ENCODE measurements around the gene RNF180. TPM values are rescaled to one million over a fixed set of nuclear protein-coding genes. Genes with fewer than 3 reads are reported as not detected.

Gene RNF180
- total RNA-seq, 1 experiment from 2014 or later: 7.8 TPM

DNA sequence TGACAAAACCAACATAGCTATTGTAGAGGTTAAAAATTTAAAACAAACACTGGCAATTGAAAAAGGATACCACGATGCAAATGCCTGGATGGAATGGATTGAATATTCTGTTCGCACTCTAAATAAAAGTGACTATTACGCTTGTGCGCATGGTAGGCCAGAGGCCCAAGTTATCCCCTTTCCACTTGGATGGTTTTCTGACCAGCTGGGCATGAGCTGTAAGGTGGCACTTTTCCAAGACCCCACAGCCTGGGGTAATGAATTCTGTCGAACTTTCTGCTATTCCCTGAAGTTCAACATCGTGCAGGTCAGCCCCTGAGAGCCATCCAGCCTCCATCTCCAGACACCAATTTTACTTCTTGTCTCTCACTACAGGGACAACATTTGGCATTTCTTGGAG is 5.4 kb upstream of the RNF180 start:
- intact Hi-C loops (cut with micrococcal nuclease; ENCODE audit: unreplicated experiment): no loop called here
- Histone ChIP-seq H3K9me3 (ENCODE audit: control insufficient read depth, insufficient read depth, low read depth, low read length) (no peaks in the 10 kb centered on the region), H3K36me3 (ENCODE audit: control insufficient read depth, insufficient read depth, low read length) (no peaks in the 10 kb centered on the region), H3K27ac (ENCODE audit: low read length) (no peak overlapping the region), H3K4me1 (ENCODE audit: control insufficient read depth, insufficient read depth, low read length) (no peaks in the 10 kb centered on the region), H3K4me3 (ENCODE audit: low read depth in 2 of 2, low read length in 2 of 2) (no peak overlapping the region), H3K27me3 (ENCODE audit: control insufficient read depth, insufficient read depth, low read length) (no peaks in the 10 kb centered on the region)
- in situ Hi-C loops (cut with HindIII; ENCODE audit: low pct_unique_long_range_greater_than_20kb, low sequenced_read_pairs): no loop called here
- ATAC-seq: no peak
- POLR2A ChIA-PET: no interaction called here
- no peak for DNase-seq (ENCODE audit: low read depth, low spot score)
- TF ChIP-seq, protein P1, sequence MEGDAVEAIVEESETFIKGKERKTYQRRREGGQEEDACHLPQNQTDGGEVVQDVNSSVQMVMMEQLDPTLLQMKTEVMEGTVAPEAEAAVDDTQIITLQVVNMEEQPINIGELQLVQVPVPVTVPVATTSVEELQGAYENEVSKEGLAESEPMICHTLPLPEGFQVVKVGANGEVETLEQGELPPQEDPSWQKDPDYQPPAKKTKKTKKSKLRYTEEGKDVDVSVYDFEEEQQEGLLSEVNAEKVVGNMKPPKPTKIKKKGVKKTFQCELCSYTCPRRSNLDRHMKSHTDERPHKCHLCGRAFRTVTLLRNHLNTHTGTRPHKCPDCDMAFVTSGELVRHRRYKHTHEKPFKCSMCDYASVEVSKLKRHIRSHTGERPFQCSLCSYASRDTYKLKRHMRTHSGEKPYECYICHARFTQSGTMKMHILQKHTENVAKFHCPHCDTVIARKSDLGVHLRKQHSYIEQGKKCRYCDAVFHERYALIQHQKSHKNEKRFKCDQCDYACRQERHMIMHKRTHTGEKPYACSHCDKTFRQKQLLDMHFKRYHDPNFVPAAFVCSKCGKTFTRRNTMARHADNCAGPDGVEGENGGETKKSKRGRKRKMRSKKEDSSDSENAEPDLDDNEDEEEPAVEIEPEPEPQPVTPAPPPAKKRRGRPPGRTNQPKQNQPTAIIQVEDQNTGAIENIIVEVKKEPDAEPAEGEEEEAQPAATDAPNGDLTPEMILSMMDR (IDR thresholded peaks at IDR 0.05): no peak
- TF ChIP-seq, protein P2, sequence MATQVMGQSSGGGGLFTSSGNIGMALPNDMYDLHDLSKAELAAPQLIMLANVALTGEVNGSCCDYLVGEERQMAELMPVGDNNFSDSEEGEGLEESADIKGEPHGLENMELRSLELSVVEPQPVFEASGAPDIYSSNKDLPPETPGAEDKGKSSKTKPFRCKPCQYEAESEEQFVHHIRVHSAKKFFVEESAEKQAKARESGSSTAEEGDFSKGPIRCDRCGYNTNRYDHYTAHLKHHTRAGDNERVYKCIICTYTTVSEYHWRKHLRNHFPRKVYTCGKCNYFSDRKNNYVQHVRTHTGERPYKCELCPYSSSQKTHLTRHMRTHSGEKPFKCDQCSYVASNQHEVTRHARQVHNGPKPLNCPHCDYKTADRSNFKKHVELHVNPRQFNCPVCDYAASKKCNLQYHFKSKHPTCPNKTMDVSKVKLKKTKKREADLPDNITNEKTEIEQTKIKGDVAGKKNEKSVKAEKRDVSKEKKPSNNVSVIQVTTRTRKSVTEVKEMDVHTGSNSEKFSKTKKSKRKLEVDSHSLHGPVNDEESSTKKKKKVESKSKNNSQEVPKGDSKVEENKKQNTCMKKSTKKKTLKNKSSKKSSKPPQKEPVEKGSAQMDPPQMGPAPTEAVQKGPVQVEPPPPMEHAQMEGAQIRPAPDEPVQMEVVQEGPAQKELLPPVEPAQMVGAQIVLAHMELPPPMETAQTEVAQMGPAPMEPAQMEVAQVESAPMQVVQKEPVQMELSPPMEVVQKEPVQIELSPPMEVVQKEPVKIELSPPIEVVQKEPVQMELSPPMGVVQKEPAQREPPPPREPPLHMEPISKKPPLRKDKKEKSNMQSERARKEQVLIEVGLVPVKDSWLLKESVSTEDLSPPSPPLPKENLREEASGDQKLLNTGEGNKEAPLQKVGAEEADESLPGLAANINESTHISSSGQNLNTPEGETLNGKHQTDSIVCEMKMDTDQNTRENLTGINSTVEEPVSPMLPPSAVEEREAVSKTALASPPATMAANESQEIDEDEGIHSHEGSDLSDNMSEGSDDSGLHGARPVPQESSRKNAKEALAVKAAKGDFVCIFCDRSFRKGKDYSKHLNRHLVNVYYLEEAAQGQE (IDR thresholded peaks at IDR 0.05; ENCODE audit: insufficient read depth in 1 of 2, low read depth in 2 of 2, low read length in 1 of 2): no peak
- TF ChIP-seq TCF7L2 (IDR thresholded peaks at IDR 0.05; ENCODE audit: low read depth, low read length) (no peak), SIN3A (IDR thresholded peaks at IDR 0.05; ENCODE audit: borderline replicate concordance, insufficient read depth, low read depth, low read length) (no peak), POLR2AphosphoS5 (IDR thresholded peaks at IDR 0.05; ENCODE audit: low read depth, low read length) (no peak)
- no TSS peak for BruUV-seq (replicated peaks)
- CTCF ChIA-PET: no interaction called here

DNA sequence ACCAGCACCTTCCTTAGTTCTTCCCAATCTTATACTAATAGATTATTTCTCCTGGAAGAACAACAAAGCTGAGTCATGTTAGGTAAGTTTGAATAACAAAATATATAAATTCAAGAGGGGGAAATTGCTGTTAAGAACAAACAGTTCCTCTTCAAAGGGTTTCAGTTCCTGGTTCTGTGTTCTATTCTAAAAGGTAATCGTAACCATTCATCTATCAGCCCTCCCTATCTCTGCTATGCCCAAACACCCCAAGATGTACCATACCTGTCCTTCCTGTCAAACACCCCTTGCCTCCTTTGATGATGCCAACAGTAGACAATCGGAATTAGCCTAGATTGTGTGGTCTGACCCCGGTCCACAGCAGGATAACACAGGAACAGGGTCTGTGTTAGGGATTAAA is 4.2 kb upstream of the RNF180 start:
- H3K4me3 ChIP-seq (ENCODE audit: low read depth in 2 of 2, low read length in 2 of 2): no peak overlapping the region
- 0 out of 2 replicates have a peak, but pooled peaks cover under 1% of the 10 kb centered on the region for H3K4me1 ChIP-seq (ENCODE audit: control insufficient read depth, insufficient read depth, low read length)
- no TSS peak for BruUV-seq (replicated peaks)
- in situ Hi-C loops (cut with HindIII; ENCODE audit: low pct_unique_long_range_greater_than_20kb, low sequenced_read_pairs): no loop called here
- TF ChIP-seq, protein P1 (IDR thresholded peaks at IDR 0.05): no peak
- TF ChIP-seq TCF7L2 (IDR thresholded peaks at IDR 0.05; ENCODE audit: low read depth, low read length) (no peak), POLR2AphosphoS5 (IDR thresholded peaks at IDR 0.05; ENCODE audit: low read depth, low read length) (no peak), SIN3A (IDR thresholded peaks at IDR 0.05; ENCODE audit: borderline replicate concordance, insufficient read depth, low read depth, low read length) (no peak)
- TF ChIP-seq, protein P2 (IDR thresholded peaks at IDR 0.05; ENCODE audit: insufficient read depth in 1 of 2, low read depth in 2 of 2, low read length in 1 of 2): no peak
- H3K36me3 ChIP-seq (ENCODE audit: control insufficient read depth, insufficient read depth, low read length): no peaks in the 10 kb centered on the region
- CTCF ChIA-PET: no interaction called here
- intact Hi-C loops (cut with micrococcal nuclease; ENCODE audit: unreplicated experiment): no loop called here
- DNase-seq (ENCODE audit: low read depth, low spot score): no peak
- H3K27ac ChIP-seq (ENCODE audit: low read length): no peak overlapping the region
- no peak for ATAC-seq
- POLR2A ChIA-PET: no interaction called here
- H3K9me3 ChIP-seq (ENCODE audit: control insufficient read depth, insufficient read depth, low read depth, low read length): no peaks in the 10 kb centered on the region
- no peaks in the 10 kb centered on the region; the same call in 1 of the 2 replicates for H3K27me3 ChIP-seq (ENCODE audit: control insufficient read depth, insufficient read depth, low read length)

Data from Panc1 (cell line).